ENCODE data around the gene LVRN. TPM values are rescaled to one million over a fixed set of nuclear protein-coding genes. Genes with fewer than 3 reads are reported as not detected.

The LVRN gene
- total RNA-seq, 1 donor from 2014 or later, result 0.17 TPM

GRCh38 chr5:115956957-115957356 lies 5.3 kb upstream of the LVRN start:
- no peak for DNase-seq

GRCh38 chr5:115961381-115962238 lies 665 bp upstream of the LVRN start:
- peak; percentile 7 for DNase-seq

GRCh38 chr5:115962565-115963402 lies 509 bp downstream of the LVRN start:
- peak; percentile 32 for DNase-seq

GRCh38 chr5:115963566-115963965 lies 1.3 kb downstream of the LVRN start:
- DNase-seq, result no peak

- DNase-seq, result no peak
Measured at GRCh38 chr5:115968770-115969169, 6.5 kb downstream of the LVRN start.

GRCh38 chr5:115977096-115977495 lies 14.8 kb downstream of the LVRN start:
- no peak for DNase-seq

GRCh38 chr5:115977988-115978387 lies 15.7 kb downstream of the LVRN start:
- DNase-seq, result peak; percentile 48

GRCh38 chr5:115978779-115979178 lies 16.5 kb downstream of the LVRN start:
- DNase-seq, result no peak

- DNase-seq, result no peak
Measured at GRCh38 chr5:115979201-115980041, 17.1 kb downstream of the LVRN start.

GRCh38 chr5:115983519-115983918 lies 21.2 kb downstream of the LVRN start:
- no peak for DNase-seq

GRCh38 chr5:115985802-115986757 lies 23.8 kb downstream of the LVRN start:
- DNase-seq, result no peak

GRCh38 chr5:115988002-115988401 lies 25.7 kb downstream of the LVRN start:
- no peak for DNase-seq

GRCh38 chr5:115992848-115993350 lies 30.6 kb downstream of the LVRN start:
- no peak for DNase-seq

- no peak for DNase-seq
Measured at GRCh38 chr5:115995351-115995750, 33.1 kb downstream of the LVRN start.

- no peak for DNase-seq
Measured at GRCh38 chr5:116002116-116002906, 40.0 kb downstream of the LVRN start.

GRCh38 chr5:116004248-116004647 lies 42.0 kb downstream of the LVRN start:
- DNase-seq, result no peak

GRCh38 chr5:116009806-116010205 lies 47.5 kb downstream of the LVRN start:
- DNase-seq, result no peak

- no peak for DNase-seq
Measured at GRCh38 chr5:116011046-116011445, 48.8 kb downstream of the LVRN start.

GRCh38 chr5:116013207-116013785 lies 51.0 kb downstream of the LVRN start:
- no peak for DNase-seq

- DNase-seq, result no peak
Measured at GRCh38 chr5:116013936-116014335, 51.7 kb downstream of the LVRN start.

Data from dermis blood vessel endothelial cell (primary cell).